H9 (cell line): ENCODE measurements around the gene GALNT16. TPM values are rescaled to one million over a fixed set of nuclear protein-coding genes. Genes with fewer than 3 reads are reported as not detected.

ENCODE experiments used
- DNase-seq: peaks from one replicate; pipeline ENCODE4 v3.0.0-alpha.2; 2017
- H2AFZ ChIP-seq: one replicate; pipeline ENCODE4 v1.6.1; 2013; ENCODE audit warnings: mild to moderate bottlenecking, low read length, control low read depth, moderate library complexity
- H2AK5ac ChIP-seq: 2 replicates; pipeline ENCODE4 v1.6.1; 2013; ENCODE audit warnings: low read length, control low read depth, mixed read lengths; ENCODE audit not compliant: insufficient read length
- H2BK120ac ChIP-seq: one replicate; pipeline ENCODE4 v1.6.1; 2013; ENCODE audit warnings: low read depth, mild to moderate bottlenecking, low read length, control low read depth, inconsistent platforms; ENCODE audit not compliant: poor library complexity, severe bottlenecking
- H2BK12ac ChIP-seq: 2 replicates; pipeline ENCODE4 v1.6.1; 2013; ENCODE audit warnings: low read length, control low read depth, mixed read lengths, low read depth; ENCODE audit not compliant: insufficient read length
- H2BK15ac ChIP-seq: 2 replicates; pipeline ENCODE4 v1.6.1; 2013; ENCODE audit warnings: low read depth, low read length, control low read depth
- H2BK20ac ChIP-seq: one replicate; pipeline ENCODE4 v1.6.1; 2013; ENCODE audit warnings: low read depth, mild to moderate bottlenecking, low read length, control low read depth, inconsistent platforms; ENCODE audit not compliant: poor library complexity, severe bottlenecking
- H2BK5ac ChIP-seq: 2 replicates; pipeline ENCODE4 v1.6.1; 2013; ENCODE audit warnings: low read length, control low read depth, mixed read lengths; ENCODE audit not compliant: insufficient read length
- H3K14ac ChIP-seq: 2 replicates; pipeline ENCODE4 v1.6.1; 2013; ENCODE audit warnings: low read length, control low read depth; ENCODE audit not compliant: insufficient read depth
- H3K18ac ChIP-seq: 2 replicates; pipeline ENCODE4 v1.6.1; 2013; ENCODE audit warnings: low read depth, mild to moderate bottlenecking, mixed read lengths, low read length, control low read depth; ENCODE audit not compliant: insufficient read length
- H3K23ac ChIP-seq: 2 replicates; pipeline ENCODE4 v1.6.1; 2013; ENCODE audit warnings: low read length, control low read depth, mixed read lengths, low read depth; ENCODE audit not compliant: insufficient read length
- H3K23me2 ChIP-seq: 2 replicates; pipeline ENCODE4 v1.6.1; 2013; ENCODE audit warnings: low read depth, mild to moderate bottlenecking, mixed read lengths, low read length, control low read depth; ENCODE audit not compliant: insufficient read length, poor library complexity, severe bottlenecking
- H3K27ac ChIP-seq: 2 replicates; pipeline ENCODE4 v1.5.1; 2013; ENCODE audit warnings: low read length, control low read depth, mixed read lengths, low read depth; ENCODE audit not compliant: insufficient read length
- H3K27me3 ChIP-seq: 2 replicates; pipeline ENCODE4 v1.6.1; 2013; ENCODE audit warnings: low read length, control low read depth, inconsistent platforms; ENCODE audit not compliant: insufficient read depth
- H3K4ac ChIP-seq: 2 replicates; pipeline ENCODE4 v1.6.1; 2013; ENCODE audit warnings: low read depth, mild to moderate bottlenecking, control low read depth, inconsistent platforms, low read length, moderate library complexity
- H3K4me1 ChIP-seq: 2 replicates; pipeline ENCODE4 v1.6.1; 2013; ENCODE audit warnings: low read length, control low read depth, inconsistent platforms; ENCODE audit not compliant: insufficient read depth
- H3K4me2 ChIP-seq: 2 replicates; pipeline ENCODE4 v1.6.1; 2013; ENCODE audit warnings: low read length, control low read depth, mixed read lengths; ENCODE audit not compliant: insufficient read length, insufficient read depth
- H3K56ac ChIP-seq: 2 replicates; pipeline ENCODE4 v1.6.1; 2013; ENCODE audit warnings: low read depth, mild to moderate bottlenecking, mixed read lengths, low read length, control low read depth; ENCODE audit not compliant: insufficient read length
- H3K79me1 ChIP-seq: 2 replicates; pipeline ENCODE4 v1.6.1; 2013; ENCODE audit warnings: low read depth, mild to moderate bottlenecking, moderate library complexity, low read length, control low read depth, inconsistent platforms; ENCODE audit not compliant: insufficient read depth, poor library complexity, severe bottlenecking
- H3K79me2 ChIP-seq: 2 replicates; pipeline ENCODE4 v1.6.1; 2013; ENCODE audit warnings: low read length, control low read depth, inconsistent platforms; ENCODE audit not compliant: insufficient read depth
- H3K9ac ChIP-seq: 2 replicates; pipeline ENCODE4 v1.6.1; 2013; ENCODE audit warnings: low read length, control low read depth, mixed read lengths; ENCODE audit not compliant: insufficient read length; ENCODE audit errors: extremely low read depth
- H3K9me3 ChIP-seq: one replicate; pipeline ENCODE4 v1.6.1; 2013; ENCODE audit warnings: low read depth, low read length, inconsistent platforms; ENCODE audit not compliant: control insufficient read depth
- H3T11ph ChIP-seq: one replicate; pipeline ENCODE4 v1.6.1; 2013; ENCODE audit warnings: mild to moderate bottlenecking, low read length, control low read depth, inconsistent platforms
- H4K20me1 ChIP-seq: one replicate; pipeline ENCODE4 v1.6.1; 2013; ENCODE audit not compliant: control insufficient read depth, insufficient read length, insufficient read depth
- H4K5ac ChIP-seq: 2 replicates; pipeline ENCODE4 v1.6.1; 2013; ENCODE audit warnings: low read depth, mild to moderate bottlenecking, mixed read lengths, low read length, control low read depth; ENCODE audit not compliant: insufficient read length
- H4K8ac ChIP-seq: replicated peaks from 2 replicates; pipeline ENCODE4 v1.6.1; 2013; ENCODE audit warnings: low read length, control low read depth, mixed read lengths, low read depth; ENCODE audit not compliant: insufficient read length
- H4K91ac ChIP-seq: 2 replicates; pipeline ENCODE4 v1.6.1; 2013; ENCODE audit warnings: low read depth, mild to moderate bottlenecking, moderate library complexity, mixed read lengths, low read length, control low read depth; ENCODE audit not compliant: insufficient read length
- H3K27ac Mint-ChIP-seq, 3 experiments: 2 replicates in 2 of 3; 3 replicates in 1 of 3; pipeline ENCODE4 v1.8.0; 2020 to 2021; ENCODE audit warnings: mixed read lengths in 3 of 3, mild to moderate bottlenecking in 1 of 3, moderate library complexity in 1 of 3
- H3K27me3 Mint-ChIP-seq: 2 replicates; pipeline ENCODE4 v1.8.0; 2021; ENCODE audit warnings: low read depth, mild to moderate bottlenecking, moderate library complexity, mixed read lengths
- H3K36me3 Mint-ChIP-seq, 3 experiments: 2 replicates in 2 of 3; 3 replicates in 1 of 3; pipeline ENCODE4 v1.8.0; 2020 to 2021; ENCODE audit warnings: low read depth in 3 of 3, mixed read lengths in 3 of 3; ENCODE audit not compliant: insufficient read depth in 1 of 3
- H3K4me1 Mint-ChIP-seq, 2 experiments: 2 replicates each; pipeline ENCODE4 v1.8.0; 2020; ENCODE audit warnings: mixed read lengths in 2 of 2
- H3K4me3 Mint-ChIP-seq, 2 experiments: 2 replicates in 1 of 2; 3 replicates in 1 of 2; pipeline ENCODE4 v1.8.0; 2020 to 2021; ENCODE audit warnings: mild to moderate bottlenecking in 2 of 2, mixed read lengths in 2 of 2, moderate library complexity in 1 of 2
- H3K9me3 Mint-ChIP-seq, 2 experiments: 2 replicates in 1 of 2; 3 replicates in 1 of 2; pipeline ENCODE4 v1.8.0; 2020; ENCODE audit warnings: mild to moderate bottlenecking in 2 of 2, mixed read lengths in 2 of 2, moderate library complexity in 1 of 2
- WGBS: extraction: QIAGEN DNeasy Blood & Tissue Kit; methylation state at CpG from one replicate; pipeline ENCODE4 v1.1.7; 2013; ENCODE audit warnings: missing lambda C conversion rate, low lambda C conversion rate, mixed read lengths; ENCODE audit not compliant: insufficient read length; ENCODE audit errors: extremely low coverage; 5-methylcytosine and 5-hydroxymethylcytosine counted together
- total RNA-seq: library from RNA; stranded (reverse); gene quantifications from 2 replicates; pipeline ENCODE4 v1.2.1, GENCODE V29; 2021
- TF ChIP-seq, protein P1 (sequence below): fragments of 200-600 bp; sonication (generic); conservative IDR thresholded peaks from 3 replicates; pipeline ENCODE4 v1.8.0; 2021; ENCODE audit warnings: antibody characterized with exemption, mild to moderate bottlenecking

The GALNT16 gene
- total RNA-seq, 1 experiment from 2014 or later, result 2.3 TPM

DNA sequence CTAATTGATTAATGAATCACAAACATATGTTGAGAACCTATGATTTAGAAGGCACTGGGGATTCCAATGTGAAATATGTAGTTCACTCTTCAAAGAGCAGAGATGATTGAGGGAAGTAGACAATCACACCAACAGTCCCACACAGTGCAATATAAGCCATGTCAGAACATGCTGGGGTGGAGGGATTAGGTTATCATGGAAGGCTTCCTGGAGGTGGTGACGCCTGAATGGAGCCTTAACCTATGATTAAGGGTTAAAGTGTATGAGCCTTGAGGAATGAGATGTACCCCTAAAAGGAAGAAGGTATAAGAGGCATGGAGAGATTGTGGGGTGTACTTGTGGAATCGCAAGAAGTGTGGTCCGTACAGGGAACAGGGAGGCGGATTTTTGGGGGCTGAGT is 106.8 kb downstream of the GALNT16 start:
- Histone ChIP-seq H2BK5ac (no peak overlapping the region), H3K27ac (no peak overlapping the region), H2BK20ac (no peak overlapping the region), H4K20me1 (no peaks in the 10 kb centered on the region), H4K91ac (no peak overlapping the region), H2BK15ac (no peak overlapping the region), H3K79me1 (no peaks in the 10 kb centered on the region), H3K14ac (no peak overlapping the region), H2AK5ac (no peak overlapping the region), H4K8ac (no peak overlapping the region), H3K23ac (no peak overlapping the region), H3K18ac (no peak overlapping the region), H3K9me3 (no peaks in the 10 kb centered on the region), H2BK12ac (no peak overlapping the region), H3K4me1 (no peaks in the 10 kb centered on the region), H3K9ac (no peak overlapping the region), H3K4me2 (no peak overlapping the region), H3K4ac (no peak overlapping the region), H2BK120ac (no peak overlapping the region), H4K5ac (no peak overlapping the region), H3K27me3 (no peaks in the 10 kb centered on the region), H2AFZ (no peak overlapping the region), H3K79me2 (no peaks in the 10 kb centered on the region), H3K23me2 (no peaks in the 10 kb centered on the region), H3K56ac (no peak overlapping the region), H3T11ph (no peak overlapping the region)
- no peak for DNase-seq
- Mint-ChIP-seq H3K9me3 (no peaks in the 10 kb centered on the region), H3K36me3 (peaks cover 0 to under 1% (median 0%) of the 10 kb centered on the region in 3 experiments; a peak in 2 of 7 replicates), H3K4me3 (no peak overlapping the region), H3K27ac (no peak overlapping the region), H3K27me3 (no peaks in the 10 kb centered on the region; the same call in 1 of the 2 replicates), H3K4me1 (peaks cover 3 to 4% of the 10 kb centered on the region in 2 experiments)
- no CpG with 5 or more reads among the region's 4 CpGs for WGBS
- TF ChIP-seq, protein P1, sequence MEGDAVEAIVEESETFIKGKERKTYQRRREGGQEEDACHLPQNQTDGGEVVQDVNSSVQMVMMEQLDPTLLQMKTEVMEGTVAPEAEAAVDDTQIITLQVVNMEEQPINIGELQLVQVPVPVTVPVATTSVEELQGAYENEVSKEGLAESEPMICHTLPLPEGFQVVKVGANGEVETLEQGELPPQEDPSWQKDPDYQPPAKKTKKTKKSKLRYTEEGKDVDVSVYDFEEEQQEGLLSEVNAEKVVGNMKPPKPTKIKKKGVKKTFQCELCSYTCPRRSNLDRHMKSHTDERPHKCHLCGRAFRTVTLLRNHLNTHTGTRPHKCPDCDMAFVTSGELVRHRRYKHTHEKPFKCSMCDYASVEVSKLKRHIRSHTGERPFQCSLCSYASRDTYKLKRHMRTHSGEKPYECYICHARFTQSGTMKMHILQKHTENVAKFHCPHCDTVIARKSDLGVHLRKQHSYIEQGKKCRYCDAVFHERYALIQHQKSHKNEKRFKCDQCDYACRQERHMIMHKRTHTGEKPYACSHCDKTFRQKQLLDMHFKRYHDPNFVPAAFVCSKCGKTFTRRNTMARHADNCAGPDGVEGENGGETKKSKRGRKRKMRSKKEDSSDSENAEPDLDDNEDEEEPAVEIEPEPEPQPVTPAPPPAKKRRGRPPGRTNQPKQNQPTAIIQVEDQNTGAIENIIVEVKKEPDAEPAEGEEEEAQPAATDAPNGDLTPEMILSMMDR, result no peak
